ENCODE measurements around the gene AP1S2.
A peak's percentile ranks its signal among the peaks of the same experiment; 100 is the strongest.

AP1S2 gene

GRCh38 chrX:15854712-15855567 is at the start of gene AP1S2:
AP1S2 (minus strand) TSS chrX:15854813; CDS start chrX:15852524, 2,289 bp downstream.
- peak; percentile 90 for DNase-seq (ENCODE audit: low read depth)
- peak within 1 kb of the TSS; percentile 67 for H3K4me3 ChIP-seq (ENCODE audit: low read depth, low read length)
- TF ChIP-seq, protein P1, sequence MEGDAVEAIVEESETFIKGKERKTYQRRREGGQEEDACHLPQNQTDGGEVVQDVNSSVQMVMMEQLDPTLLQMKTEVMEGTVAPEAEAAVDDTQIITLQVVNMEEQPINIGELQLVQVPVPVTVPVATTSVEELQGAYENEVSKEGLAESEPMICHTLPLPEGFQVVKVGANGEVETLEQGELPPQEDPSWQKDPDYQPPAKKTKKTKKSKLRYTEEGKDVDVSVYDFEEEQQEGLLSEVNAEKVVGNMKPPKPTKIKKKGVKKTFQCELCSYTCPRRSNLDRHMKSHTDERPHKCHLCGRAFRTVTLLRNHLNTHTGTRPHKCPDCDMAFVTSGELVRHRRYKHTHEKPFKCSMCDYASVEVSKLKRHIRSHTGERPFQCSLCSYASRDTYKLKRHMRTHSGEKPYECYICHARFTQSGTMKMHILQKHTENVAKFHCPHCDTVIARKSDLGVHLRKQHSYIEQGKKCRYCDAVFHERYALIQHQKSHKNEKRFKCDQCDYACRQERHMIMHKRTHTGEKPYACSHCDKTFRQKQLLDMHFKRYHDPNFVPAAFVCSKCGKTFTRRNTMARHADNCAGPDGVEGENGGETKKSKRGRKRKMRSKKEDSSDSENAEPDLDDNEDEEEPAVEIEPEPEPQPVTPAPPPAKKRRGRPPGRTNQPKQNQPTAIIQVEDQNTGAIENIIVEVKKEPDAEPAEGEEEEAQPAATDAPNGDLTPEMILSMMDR (conservative IDR thresholded peaks at IDR 0.05; ENCODE audit: low read depth, low read length) = no peak

DNA sequence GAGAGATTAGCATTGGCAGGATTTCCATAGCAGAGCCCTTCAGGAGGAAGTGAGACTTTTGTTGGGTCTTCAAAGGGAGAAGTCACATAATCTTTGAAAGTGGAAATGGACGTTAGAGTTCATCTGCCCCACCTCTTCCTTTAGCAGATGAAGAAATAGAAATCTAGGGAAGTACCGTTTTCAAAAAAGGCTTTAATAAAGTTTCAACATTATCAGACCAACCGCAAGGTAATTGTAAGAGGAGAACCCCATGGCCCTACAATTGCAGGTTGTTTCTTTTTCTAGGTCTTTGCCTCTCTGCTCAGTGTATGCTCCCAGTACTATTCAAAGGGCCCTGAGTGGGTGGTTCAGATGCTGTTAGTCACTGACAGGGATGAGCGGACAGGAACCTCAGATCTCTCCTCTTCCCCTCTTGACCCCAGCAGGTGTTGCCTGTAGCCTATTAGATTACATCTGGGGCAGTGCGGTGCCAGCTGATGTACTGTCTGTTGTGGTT is 48.6 kb upstream of the AP1S2 start:
- H3K4me3 ChIP-seq (ENCODE audit: low read depth, low read length) = no peak overlapping the region
- TF ChIP-seq, protein P1 (conservative IDR thresholded peaks at IDR 0.05; ENCODE audit: low read depth, low read length) = no peak
- DNase-seq (ENCODE audit: low read depth) = no peak

DNA sequence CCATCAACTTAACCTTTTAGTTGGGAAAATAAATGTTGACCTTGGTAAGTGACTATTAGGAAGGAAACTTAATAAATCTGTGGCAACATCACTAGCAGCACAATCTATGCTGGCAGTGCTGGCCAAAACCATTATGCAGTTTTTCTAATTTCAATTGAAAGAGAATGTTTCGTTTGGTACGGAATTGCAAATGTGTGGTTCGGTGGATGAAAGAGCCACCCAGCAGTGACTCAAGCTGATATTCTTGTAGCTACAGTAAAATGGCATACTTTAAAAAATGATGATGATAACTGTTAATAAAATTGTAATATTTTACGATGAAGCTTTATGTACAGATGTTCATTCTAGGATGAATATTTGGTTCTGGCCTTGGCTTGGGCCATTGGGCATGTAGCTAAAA is 40.7 kb upstream of the AP1S2 start:
- no peak overlapping the region for H3K4me3 ChIP-seq (ENCODE audit: low read depth, low read length)
- no peak for DNase-seq (ENCODE audit: low read depth)
- TF ChIP-seq, protein P1 (conservative IDR thresholded peaks at IDR 0.05; ENCODE audit: low read depth, low read length) = no peak

DNA sequence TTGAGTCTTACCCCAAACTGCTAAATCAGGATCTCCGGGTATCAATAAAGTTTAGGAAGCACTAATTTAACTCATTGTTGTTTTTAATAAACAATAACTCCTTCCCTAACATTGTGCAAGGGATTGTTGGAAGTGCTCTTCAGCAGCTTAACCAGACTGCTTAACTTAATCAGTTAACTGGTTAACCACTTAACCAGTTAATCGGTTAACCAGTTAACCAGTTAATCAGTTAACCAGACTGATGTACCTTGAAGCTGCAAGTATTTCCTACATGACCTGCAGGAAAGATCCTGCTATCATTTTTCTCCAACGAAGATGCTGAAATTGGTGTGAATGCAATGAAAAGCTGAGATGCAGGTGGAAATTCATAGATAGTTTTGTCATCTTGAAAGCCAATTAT is 40.1 kb upstream of the AP1S2 start:
- TF ChIP-seq, protein P1 (conservative IDR thresholded peaks at IDR 0.05; ENCODE audit: low read depth, low read length) = no peak
- no peak for DNase-seq (ENCODE audit: low read depth)
- H3K4me3 ChIP-seq (ENCODE audit: low read depth, low read length) = no peak overlapping the region

DNA sequence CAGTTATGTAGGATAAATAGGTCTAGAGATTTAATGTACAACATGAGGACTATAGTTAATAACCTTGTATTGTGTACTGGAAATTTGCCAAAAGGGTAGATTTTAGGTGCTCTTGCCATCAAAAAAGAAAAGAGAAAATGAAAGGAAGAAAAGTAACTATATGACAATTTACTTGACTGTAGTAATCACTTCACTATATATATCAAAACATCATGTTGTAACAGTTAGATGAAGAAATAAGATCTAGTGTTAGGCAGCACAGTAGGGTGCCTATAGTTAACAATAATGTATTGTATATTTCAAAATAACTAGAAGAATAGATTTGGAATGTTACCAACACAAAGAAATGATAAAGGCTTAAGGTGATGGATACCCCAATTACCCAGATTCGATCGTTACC is 35.9 kb upstream of the AP1S2 start:
- no peak overlapping the region for H3K4me3 ChIP-seq (ENCODE audit: low read depth, low read length)
- DNase-seq (ENCODE audit: low read depth) = no peak
- TF ChIP-seq, protein P1 (conservative IDR thresholded peaks at IDR 0.05; ENCODE audit: low read depth, low read length) = no peak

GRCh38 chrX:15888062-15888461 is 33.4 kb upstream of the AP1S2 start:
- no peak overlapping the region for H3K4me3 ChIP-seq (ENCODE audit: low read depth, low read length)
- TF ChIP-seq, protein P1 (conservative IDR thresholded peaks at IDR 0.05; ENCODE audit: low read depth, low read length) = no peak
- no peak for DNase-seq (ENCODE audit: low read depth)

- TF ChIP-seq, protein P1 (conservative IDR thresholded peaks at IDR 0.05; ENCODE audit: low read depth, low read length) = no peak
- DNase-seq (ENCODE audit: low read depth) = no peak
- no peak overlapping the region for H3K4me3 ChIP-seq (ENCODE audit: low read depth, low read length)
Measured at GRCh38 chrX:15883540-15883863, 28.9 kb upstream of the AP1S2 start.

Data from choroid plexus epithelial cell (primary cell).